Glutamatergic neuron (in vitro differentiated cells): Measurements from ENCODE around the gene NRCAM. TPM values are rescaled to one million over a fixed set of nuclear protein-coding genes. Genes with fewer than 3 reads are reported as not detected.

Source experiments
- DNase-seq: peaks from one replicate; pipeline ENCODE4 v3.0.0; 2022
- H3K27ac Mint-ChIP-seq: one replicate; pipeline ENCODE4 v1.8.0; 2020; ENCODE audit warnings: mild to moderate bottlenecking, mixed read lengths, inconsistent platforms; ENCODE audit not compliant: unreplicated experiment
- H3K27me3 Mint-ChIP-seq: one replicate; pipeline ENCODE4 v1.8.0; 2020; ENCODE audit warnings: mild to moderate bottlenecking, moderate library complexity, mixed read lengths, inconsistent platforms; ENCODE audit not compliant: unreplicated experiment
- H3K36me3 Mint-ChIP-seq: one replicate; pipeline ENCODE4 v1.8.0; 2020; ENCODE audit warnings: mild to moderate bottlenecking, mixed read lengths, inconsistent platforms; ENCODE audit not compliant: unreplicated experiment
- H3K4me1 Mint-ChIP-seq: one replicate; pipeline ENCODE4 v1.8.0; 2020; ENCODE audit warnings: mild to moderate bottlenecking, low read depth, mixed read lengths, inconsistent platforms; ENCODE audit not compliant: unreplicated experiment
- H3K4me3 Mint-ChIP-seq: one replicate; pipeline ENCODE4 v1.8.0; 2020; ENCODE audit warnings: mild to moderate bottlenecking, mixed read lengths, inconsistent platforms; ENCODE audit not compliant: unreplicated experiment
- H3K9me3 Mint-ChIP-seq: one replicate; pipeline ENCODE4 v1.8.0; 2020; ENCODE audit warnings: mild to moderate bottlenecking, moderate library complexity, mixed read lengths, inconsistent platforms; ENCODE audit not compliant: unreplicated experiment
- CTCF ChIP-seq: fragments of 200-600 bp; sonication (generic); IDR thresholded peaks from one replicate; pipeline ENCODE4 v1.5.0; 2021; ENCODE audit not compliant: partially characterized antibody, unreplicated experiment
- total RNA-seq: library from RNA; stranded (reverse); fragmentation: NEBNext Ultra II Directional; extraction: Animal tissue kit (Norgen Biotek cat#: 25700); gene quantifications from one replicate; pipeline ENCODE4 v1.2.1, GENCODE V29; 2021; ENCODE audit not compliant: unreplicated experiment

Gene NRCAM
- total RNA-seq, 1 donor from 2014 or later = 120 TPM

GRCh38 chr7:108097703-108098102, 358.5 kb downstream of the NRCAM start:
- no peaks in the 10 kb centered on the region for H3K36me3 Mint-ChIP-seq
- no peak for DNase-seq
- no peak overlapping the region for H3K4me3 Mint-ChIP-seq
- no peak overlapping the region for H3K27ac Mint-ChIP-seq
- peaks cover 19% of the 10 kb centered on the region for H3K4me1 Mint-ChIP-seq
- peak; percentile 69 for TF ChIP-seq CTCF
- no peaks in the 10 kb centered on the region for H3K27me3 Mint-ChIP-seq
- peaks cover 2% of the 10 kb centered on the region for H3K9me3 Mint-ChIP-seq

Other genes starting within 250 kb of the NRCAM start
- gene PNPLA8, start 69.7 kb upstream of the NRCAM start, total RNA-seq = 46.4 TPM
- gene THAP5, start 113.3 kb upstream of the NRCAM start, total RNA-seq = 10.2 TPM
- 21.6 TPM for gene DNAJB9, start 113.4 kb upstream of the NRCAM start, total RNA-seq